Lower leg skin (tissue), 4 donors: ENCODE data around the gene ADGRV1. TPM values are rescaled to one million over a fixed set of nuclear protein-coding genes. Genes with fewer than 3 reads are reported as not detected.

Experiments
- DNase-seq, 2 donors: peaks; one replicate each; pipeline ENCODE4 v3.0.0-alpha.2; 2019; ENCODE audit warnings: low spot score in 2 of 2
- H3K4me3 ChIP-seq: fragments of 200-600 bp; sonication (generic); 2 replicates; pipeline ENCODE4 v1.5.1; 2017; ENCODE audit warnings: mild to moderate bottlenecking, low read depth; ENCODE audit not compliant: poor library complexity, severe bottlenecking
- CTCF ChIP-seq, 3 donors: fragments of 450-650 bp; IDR thresholded peaks; one replicate each; pipeline ENCODE4 v1.5.1; 2016; ENCODE audit warnings: antibody characterized with exemption in 3 of 3, mild to moderate bottlenecking in 3 of 3, moderate library complexity in 2 of 3
- POLR2A ChIP-seq, 2 donors: fragments of 450-650 bp; IDR thresholded peaks; one replicate each; pipeline ENCODE4 v1.6.1; 2016 to 2017; ENCODE audit warnings: antibody characterized with exemption in 2 of 2, mild to moderate bottlenecking in 1 of 2, moderate library complexity in 1 of 2
- WGBS, 2 donors: methylation state at CpG; one replicate each; pipeline ENCODE4 v1.1.5; 2018; 5-methylcytosine and 5-hydroxymethylcytosine counted together
- intact Hi-C: fragments of 100-400 bp; cut with DNase I; formaldehyde crosslinking; loops from one replicate; pipeline ENCODE4 v1.15.0; 2023; ENCODE audit warnings: low total_unique reads
- total RNA-seq, 4 donors: library from RNA; depleted of rRNA; stranded (reverse); fragments of >200 nt; gene quantifications; one replicate each; pipeline ENCODE4 v1.1.0, GENCODE V29; 2016

ADGRV1 gene
- total RNA-seq, 4 donors from 2014 or later, result 1.2 to 4.0 (median 2.7) TPM

- 61 to 72% methylated on average over 8 of the region's 8 CpGs for WGBS, 2 donors
- no peak for TF ChIP-seq POLR2A (IDR thresholded peaks at IDR 0.05)
- no peak for TF ChIP-seq CTCF (IDR thresholded peaks at IDR 0.05)
- no peak overlapping the region for H3K4me3 ChIP-seq
- DNase-seq, result no peak
- intact Hi-C loops, result no loop called here
These were observed 548.4 kb downstream of the ADGRV1 start for GRCh38 chr5:91106842-91107511.

- TF ChIP-seq CTCF (IDR thresholded peaks at IDR 0.05) (no peak), POLR2A (IDR thresholded peaks at IDR 0.05) (no peak)
- intact Hi-C loops, result no loop called here
- WGBS, 2 donors, result 72 to 73% methylated on average over 1 of the region's 1 CpG
- no peak overlapping the region for H3K4me3 ChIP-seq
- no peak for DNase-seq
These were observed 551.0 kb downstream of the ADGRV1 start for GRCh38 chr5:91109634-91110033.

- DNase-seq, result no peak
- 22 to 36% methylated on average over 5 of the region's 5 CpGs for WGBS, 2 donors
- no peak overlapping the region for H3K4me3 ChIP-seq
- TF ChIP-seq POLR2A (IDR thresholded peaks at IDR 0.05) (no peak), CTCF (IDR thresholded peaks at IDR 0.05) (no peak)
- intact Hi-C loops, result no loop called here
These were observed 552.1 kb downstream of the ADGRV1 start for GRCh38 chr5:91110686-91111085.

- intact Hi-C loops, result no loop called here
- WGBS, 2 donors, result 42 to 43% methylated on average over 2 of the region's 2 CpGs
- no peak for DNase-seq
- H3K4me3 ChIP-seq, result no peak overlapping the region
- no peak for TF ChIP-seq CTCF (IDR thresholded peaks at IDR 0.05)
- no peak for TF ChIP-seq POLR2A (IDR thresholded peaks at IDR 0.05)
These were observed 553.1 kb downstream of the ADGRV1 start for GRCh38 chr5:91111473-91112238.

- intact Hi-C loops, result no loop called here
- WGBS, 2 donors, result 48 to 55% methylated on average over 2 of the region's 2 CpGs
- no peak overlapping the region for H3K4me3 ChIP-seq
- no peak for DNase-seq
- TF ChIP-seq POLR2A (IDR thresholded peaks at IDR 0.05) (no peak), CTCF (IDR thresholded peaks at IDR 0.05) (no peak)
These were observed 556.1 kb downstream of the ADGRV1 start for GRCh38 chr5:91114658-91115057.
